HG03025 (cell line): ENCODE measurements around the gene PCDHGB1.
A peak's percentile ranks its signal among the peaks of the same experiment; 100 is the strongest.
"Not testable (repeated sequence)": the region's sequence is repeated elsewhere in the genome, so short reads cannot be mapped to it uniquely, and the experiment has no call there.

ENCODE experiments used
- ATAC-seq: cut with Tn5 transposase; IDR thresholded peaks from one replicate; pipeline ENCODE4 v1.9.1; 2021; ENCODE audit warnings: mild to moderate bottlenecking, moderate library complexity; ENCODE audit not compliant: unreplicated experiment, low FRiP score

PCDHGB1 gene

GRCh38 chr5:141349917-141350619 is at the start of gene PCDHGB1:
PCDHGB1 (plus strand) TSS chr5:141350099; CDS start chr5:141350261, 162 bp downstream.
- no peak for ATAC-seq

DNA sequence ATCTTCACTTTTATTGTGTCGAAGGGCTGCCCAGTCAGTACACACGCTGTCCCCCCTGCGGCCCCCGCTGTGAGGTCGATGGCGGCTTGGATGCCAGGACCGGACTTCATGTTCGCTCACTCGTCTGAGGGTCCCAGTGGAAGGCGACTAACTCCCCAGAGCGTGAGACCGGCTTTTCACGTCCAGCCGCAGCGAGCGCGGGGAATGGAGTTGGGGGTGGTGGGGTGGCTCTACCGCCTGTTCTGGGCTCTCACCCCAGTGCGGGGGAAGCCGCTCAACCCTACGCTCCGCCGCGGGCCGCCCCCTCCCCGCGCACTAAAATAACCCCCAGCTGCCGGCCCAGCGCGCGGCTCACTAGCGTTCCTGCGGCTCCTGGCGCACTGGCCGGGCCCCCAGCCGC is 46.1 kb upstream of the PCDHGB1 start, which contains the start of gene SLC25A2:
TSS of gene SLC25A2 (minus strand) at position 294 of the 400 bp plus-strand sequence. CDS start at position 110, 184 bp downstream.
- ATAC-seq: no peak

DNA sequence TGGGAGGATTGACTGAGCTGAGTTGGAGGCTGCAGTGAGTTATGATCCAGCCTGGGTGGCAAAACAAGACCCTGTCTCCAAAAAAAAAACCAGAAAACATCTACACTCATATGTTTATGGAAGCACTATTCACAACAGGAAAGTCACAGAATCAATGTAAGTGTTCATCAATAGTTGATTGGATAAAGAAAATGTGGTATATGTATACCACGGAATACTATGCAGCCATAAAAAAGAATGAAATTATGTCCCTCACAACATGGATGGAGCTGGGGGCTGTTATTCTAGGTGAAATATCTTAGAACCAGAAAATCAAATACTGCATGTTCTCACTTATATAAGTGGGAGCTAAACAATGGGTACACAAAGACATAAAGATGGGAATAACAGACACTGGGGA is 43.3 kb upstream of the PCDHGB1 start:
- ATAC-seq: no peak

- ATAC-seq: no peak
Measured at GRCh38 chr5:141313711-141314110, 36.2 kb upstream of the PCDHGB1 start.

DNA sequence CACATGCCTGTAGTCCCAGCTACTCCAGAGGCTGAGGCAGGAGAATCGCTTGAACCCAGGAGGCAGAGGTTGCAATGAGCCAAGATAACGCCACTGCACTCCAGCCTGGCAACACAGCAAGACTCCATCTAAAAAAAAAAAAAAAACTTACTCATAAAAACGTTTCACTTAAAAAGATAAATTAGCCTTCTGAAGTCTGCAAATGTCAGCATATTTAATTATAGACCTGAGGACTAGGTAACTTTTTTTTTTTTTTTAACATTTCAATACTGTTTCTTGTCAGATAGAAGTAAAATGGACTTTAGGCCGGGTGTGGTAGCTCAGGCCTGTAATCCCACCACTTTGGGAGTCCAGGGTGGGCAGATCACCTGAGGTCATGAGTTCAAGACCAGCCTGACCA is 32.9 kb upstream of the PCDHGB1 start:
- not testable (repeated sequence) for ATAC-seq

DNA sequence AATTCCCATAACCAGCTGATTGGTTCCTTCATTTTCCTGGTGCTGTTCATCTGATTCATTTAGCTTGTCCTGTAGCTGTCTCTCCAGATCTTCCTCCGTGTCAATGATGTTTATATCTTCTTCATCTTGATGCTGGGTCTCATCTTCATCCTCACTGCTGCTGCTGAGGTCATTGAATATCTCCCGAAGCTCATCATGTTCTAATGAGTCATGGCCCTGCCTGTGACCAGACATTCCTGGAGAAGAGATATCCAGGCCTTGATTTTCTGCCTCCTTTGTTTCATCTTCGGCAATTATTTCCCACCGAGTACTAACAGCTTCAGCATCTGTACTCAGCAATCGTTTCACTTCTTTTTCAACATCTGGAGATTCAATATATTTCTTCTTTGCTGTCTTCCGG is 30.7 kb upstream of the PCDHGB1 start:
- no peak for ATAC-seq

DNA sequence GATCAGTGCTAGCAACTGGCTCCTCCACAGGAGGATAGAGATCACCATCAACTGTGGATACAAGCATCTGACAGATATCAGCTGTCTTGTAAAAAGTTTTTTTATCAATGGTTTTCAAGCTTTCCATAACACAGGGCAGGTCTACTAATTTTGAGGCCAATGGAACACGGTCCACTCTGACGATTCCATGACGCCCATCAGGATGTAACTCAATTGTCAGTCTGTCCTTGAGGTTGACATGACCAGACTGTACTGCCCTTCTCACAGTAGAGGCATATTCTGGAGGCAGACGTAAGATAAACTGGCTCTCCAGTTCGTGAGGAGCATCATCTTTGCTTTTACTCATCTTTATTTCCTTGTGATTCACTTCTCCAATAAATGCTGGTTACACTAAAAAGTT is 30.2 kb upstream of the PCDHGB1 start:
- no peak for ATAC-seq

GRCh38 chr5:141320225-141321169 is 29.4 kb upstream of the PCDHGB1 start, which contains the start of gene TAF7:
TAF7 (minus strand) TSS chr5:141320784; CDS start chr5:141320044, 740 bp downstream.
- ATAC-seq: peak; percentile 98

DNA sequence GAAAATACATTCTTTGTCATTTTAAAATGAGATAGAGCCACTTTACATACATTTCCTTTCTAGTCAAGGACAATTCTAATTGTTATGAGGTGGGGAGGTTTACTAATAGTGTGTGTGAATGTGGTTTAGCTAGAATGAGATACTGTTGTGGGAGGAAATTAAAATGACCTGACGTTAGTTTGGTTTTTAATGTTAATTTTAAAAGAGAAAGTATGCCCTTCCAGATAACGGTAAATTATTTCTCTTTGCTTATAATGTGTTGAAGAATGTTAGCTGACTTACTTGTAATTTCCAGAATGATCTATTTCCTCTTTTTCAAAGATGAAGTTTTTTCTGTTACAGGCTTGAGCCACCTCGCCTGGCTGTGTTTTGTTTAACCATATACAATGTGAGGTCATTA is 27.6 kb upstream of the PCDHGB1 start:
- ATAC-seq: no peak

DNA sequence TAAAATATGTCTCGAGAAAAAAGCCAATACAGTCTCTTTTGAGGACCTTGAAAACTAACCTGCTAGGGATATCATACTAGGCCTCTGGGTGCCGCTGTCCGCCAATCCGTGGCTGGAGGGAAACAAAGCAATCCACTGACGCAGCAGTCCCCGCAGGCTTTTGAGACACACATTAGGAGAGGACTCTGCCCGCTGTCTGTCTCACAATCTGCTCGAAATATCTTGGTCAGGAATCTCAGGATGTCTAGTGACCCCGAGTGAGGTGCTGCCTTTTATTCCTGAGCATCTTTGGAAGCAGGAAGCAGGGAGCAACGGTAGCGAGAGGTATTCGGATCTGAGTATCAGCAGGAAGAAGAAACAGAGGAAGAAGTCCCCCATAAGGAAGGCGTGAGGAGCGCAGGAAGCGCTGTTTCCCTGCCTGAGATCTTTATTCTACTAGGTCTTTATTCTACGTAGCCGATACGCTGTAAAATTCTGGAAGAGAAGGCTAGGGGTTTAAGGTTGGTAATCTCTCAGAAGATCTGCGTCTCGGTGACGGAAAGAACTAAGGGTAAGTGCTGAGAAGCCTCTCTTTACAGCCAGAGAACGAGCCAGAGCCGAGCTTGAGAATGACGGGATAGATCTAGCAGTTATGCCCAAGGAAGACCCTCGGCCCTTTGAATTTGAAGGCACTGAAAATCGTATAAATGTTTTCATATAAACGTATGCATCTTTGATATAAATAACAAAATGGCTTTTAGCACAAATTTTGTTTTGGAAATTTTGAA is 23.6 kb upstream of the PCDHGB1 start:
- ATAC-seq: peak; percentile 88

- no peak for ATAC-seq
Measured at GRCh38 chr5:141328231-141328630, 21.7 kb upstream of the PCDHGB1 start.

- ATAC-seq: no peak
Measured at GRCh38 chr5:141330299-141331080, 19.4 kb upstream of the PCDHGB1 start, which contains the start of gene PCDHGA1. PCDHGA1 (plus strand) TSS chr5:141330514.

- not testable (repeated sequence) for ATAC-seq
Measured at GRCh38 chr5:141332571-141332970, 17.3 kb upstream of the PCDHGB1 start.

DNA sequence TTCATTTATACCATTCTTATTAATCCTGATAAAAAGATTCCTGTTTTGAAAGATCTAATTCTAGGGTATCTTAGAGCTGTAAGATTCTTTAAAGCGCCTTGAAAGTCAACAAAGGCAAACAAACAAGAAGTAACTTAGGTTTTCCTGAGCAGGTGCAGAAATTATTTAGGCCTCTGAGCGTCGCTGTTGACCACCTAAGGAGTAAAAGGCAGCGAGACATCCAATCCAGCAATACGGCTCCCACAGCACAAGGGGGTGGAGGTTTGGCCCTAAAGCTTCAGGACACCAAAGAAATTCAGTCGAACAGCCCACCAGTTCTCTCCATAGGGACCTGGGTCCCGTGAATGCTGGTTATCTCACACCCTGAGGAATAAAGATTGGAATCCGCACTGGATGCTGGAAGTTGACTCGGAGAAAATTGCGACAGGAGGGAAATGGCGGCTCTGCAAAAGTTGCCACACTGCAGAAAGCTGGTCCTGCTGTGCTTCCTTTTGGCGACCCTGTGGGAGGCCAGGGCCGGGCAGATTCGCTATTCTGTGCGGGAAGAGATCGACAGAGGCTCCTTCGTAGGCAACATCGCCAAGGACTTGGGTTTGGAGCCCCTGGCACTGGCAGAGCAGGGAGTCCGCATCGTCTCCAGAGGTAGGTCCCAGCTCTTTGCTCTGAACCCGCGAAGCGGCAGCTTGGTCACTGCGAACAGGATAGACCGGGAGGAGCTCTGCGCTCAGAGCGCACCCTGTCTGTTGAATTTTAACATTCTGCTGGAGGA is 11.2 kb upstream of the PCDHGB1 start, which contains the start of gene PCDHGA2:
TSS of gene PCDHGA2 (plus strand) at position 223 of the 769 bp plus-strand sequence.
- no peak for ATAC-seq

- ATAC-seq: not testable (repeated sequence)
Measured at GRCh38 chr5:141340781-141341354, 9.0 kb upstream of the PCDHGB1 start.

DNA sequence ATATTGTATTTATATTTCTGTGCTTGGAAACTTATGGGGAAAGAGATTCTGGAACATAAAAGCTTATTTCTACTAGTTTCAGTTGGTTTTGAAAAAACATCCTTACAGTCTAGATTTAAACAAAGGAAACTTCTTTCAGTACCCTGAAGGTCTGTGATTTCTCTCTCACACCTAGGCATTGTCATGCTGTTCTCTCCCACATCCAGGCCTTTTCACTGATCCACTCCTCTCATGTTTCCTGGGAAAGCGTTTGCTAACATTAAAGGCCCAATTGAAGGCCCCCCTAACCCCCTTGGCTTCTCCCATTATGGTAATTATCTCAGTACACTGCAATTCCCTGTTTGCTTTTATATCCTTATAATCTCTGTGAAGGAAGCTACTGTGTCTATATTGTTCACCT is 7.1 kb upstream of the PCDHGB1 start:
- no peak for ATAC-seq

- no peak for ATAC-seq
Measured at GRCh38 chr5:141343242-141343952, 6.5 kb upstream of the PCDHGB1 start, which contains the start of gene PCDHGA3. PCDHGA3 (plus strand) TSS chr5:141343829; CDS start chr5:141344034, 205 bp downstream.
